HG02852 (cell line): Measurements from ENCODE around the gene RASL11B.

Source experiments
- ATAC-seq: cut with Tn5 transposase; IDR thresholded peaks from one replicate; pipeline ENCODE4 v1.9.1; 2021; ENCODE audit warnings: mild to moderate bottlenecking, moderate library complexity; ENCODE audit not compliant: unreplicated experiment

RASL11B gene

GRCh38 chr4:52873191-52873590 is 11.1 kb downstream of the RASL11B start:
- no peak for ATAC-seq

- no peak for ATAC-seq
Observed at GRCh38 chr4:52873861-52874343, 11.8 kb downstream of the RASL11B start.

- ATAC-seq: no peak
Observed at GRCh38 chr4:52874948-52875347, 12.8 kb downstream of the RASL11B start.

GRCh38 chr4:52876069-52876468 is 14.0 kb downstream of the RASL11B start:
- no peak for ATAC-seq

- no peak for ATAC-seq
Observed at GRCh38 chr4:52877036-52877435, 14.9 kb downstream of the RASL11B start.

- ATAC-seq: no peak
Observed at GRCh38 chr4:52877694-52878093, 15.6 kb downstream of the RASL11B start.

- no peak for ATAC-seq
Observed at GRCh38 chr4:52879471-52879870, 17.4 kb downstream of the RASL11B start.

GRCh38 chr4:52880994-52881393 is 18.9 kb downstream of the RASL11B start:
- no peak for ATAC-seq

GRCh38 chr4:52883183-52883621 is 21.1 kb downstream of the RASL11B start:
- no peak for ATAC-seq

GRCh38 chr4:52883707-52884669 is 21.9 kb downstream of the RASL11B start:
- no peak for ATAC-seq

- no peak for ATAC-seq
Observed at GRCh38 chr4:52884994-52885393, 22.9 kb downstream of the RASL11B start.

- ATAC-seq: no peak
Observed at GRCh38 chr4:52889354-52889753, 27.2 kb downstream of the RASL11B start.

GRCh38 chr4:52889778-52890520 is 27.8 kb downstream of the RASL11B start:
- no peak for ATAC-seq

GRCh38 chr4:52890521-52890791 is 28.3 kb downstream of the RASL11B start:
- no peak for ATAC-seq

- ATAC-seq: no peak
Observed at GRCh38 chr4:52891743-52892142, 29.6 kb downstream of the RASL11B start.

- ATAC-seq: no peak
Observed at GRCh38 chr4:52892880-52893279, 30.8 kb downstream of the RASL11B start.

- no peak for ATAC-seq
Observed at GRCh38 chr4:52894443-52894842, 32.3 kb downstream of the RASL11B start.

- ATAC-seq: no peak
Observed at GRCh38 chr4:52903273-52903672, 41.2 kb downstream of the RASL11B start.

GRCh38 chr4:52904421-52904820 is 42.3 kb downstream of the RASL11B start:
- ATAC-seq: no peak

- no peak for ATAC-seq
Observed at GRCh38 chr4:52907510-52907909, 45.4 kb downstream of the RASL11B start.

GRCh38 chr4:52910115-52910514 is 48.0 kb downstream of the RASL11B start:
- no peak for ATAC-seq
